DND-41 (cell line): ENCODE results near the gene TTC1.
A peak's percentile ranks its signal among the peaks of the same experiment; 100 is the strongest.

Experiments
- ATAC-seq: fragments of 200-7000 bp; cut with Tn5 transposase; 3 replicates; pipeline ENCODE4 v1.9.1; 2021; ENCODE audit warnings: low read depth; ENCODE audit not compliant: insufficient read depth
- DNase-seq: peaks from one replicate; pipeline ENCODE4 v3.0.0-alpha.2; 2020
- H2AFZ ChIP-seq: 2 replicates; pipeline ENCODE4 v1.6.0; 2012; ENCODE audit warnings: low read depth, low read length
- H3K27ac ChIP-seq: 2 replicates; pipeline ENCODE4 v1.5.1; 2012; ENCODE audit warnings: low read length, inconsistent platforms
- H3K27me3 ChIP-seq: fragments of 200-600 bp; sonication (generic); 2 replicates; pipeline ENCODE4 v1.6.0; 2012; ENCODE audit warnings: low read length, mild to moderate bottlenecking, inconsistent platforms; ENCODE audit not compliant: insufficient read depth, poor library complexity
- H3K36me3 ChIP-seq: 2 replicates; pipeline ENCODE4 v1.5.1; 2012; ENCODE audit warnings: low read length, inconsistent platforms; ENCODE audit not compliant: insufficient read depth
- H3K4me1 ChIP-seq: 2 replicates; pipeline ENCODE4 v1.5.1; 2012; ENCODE audit warnings: mild to moderate bottlenecking, low read length; ENCODE audit not compliant: insufficient read depth
- H3K4me2 ChIP-seq: 2 replicates; pipeline ENCODE4 v1.6.0; 2012; ENCODE audit warnings: mild to moderate bottlenecking, moderate library complexity, low read length, inconsistent platforms; ENCODE audit not compliant: insufficient read depth
- H3K4me3 ChIP-seq, 2 experiments: fragments of 200-600 bp in 1 of 2; shearing (Covaris generic) in 1 of 2; 2 replicates each; pipeline ENCODE4 v1.5.1; 2012 to 2016; ENCODE audit warnings: inconsistent platforms in 2 of 2, low read length in 2 of 2, mild to moderate bottlenecking in 2 of 2, low read depth in 1 of 2, moderate library complexity in 1 of 2
- H3K79me2 ChIP-seq: 2 replicates; pipeline ENCODE4 v1.6.0; 2012; ENCODE audit warnings: low read length, inconsistent platforms; ENCODE audit not compliant: insufficient read depth
- H3K9ac ChIP-seq: 2 replicates; pipeline ENCODE4 v1.6.0; 2012; ENCODE audit warnings: low read depth, mild to moderate bottlenecking, inconsistent platforms, low read length, moderate library complexity
- H3K9me3 ChIP-seq: 2 replicates; pipeline ENCODE4 v1.5.1; 2012; ENCODE audit warnings: low read length, moderate library complexity, mild to moderate bottlenecking, inconsistent platforms; ENCODE audit not compliant: insufficient read depth, severe bottlenecking
- H4K20me1 ChIP-seq: 2 replicates; pipeline ENCODE4 v1.6.0; 2012; ENCODE audit warnings: low read length; ENCODE audit not compliant: insufficient read depth
- CTCF ChIP-seq: IDR thresholded peaks from 2 replicates; pipeline ENCODE4 v1.5.1; 2012; ENCODE audit warnings: borderline replicate concordance, low read length, moderate library complexity, mild to moderate bottlenecking; ENCODE audit not compliant: poor library complexity, severe bottlenecking; ENCODE audit errors: extremely low read depth
- EZH2 ChIP-seq: IDR thresholded peaks from 3 replicates; pipeline ENCODE4 v1.6.1; 2012; ENCODE audit warnings: borderline replicate concordance, low read depth, mild to moderate bottlenecking, moderate library complexity, low read length, inconsistent platforms; ENCODE audit not compliant: severe bottlenecking

TTC1 gene

DNA sequence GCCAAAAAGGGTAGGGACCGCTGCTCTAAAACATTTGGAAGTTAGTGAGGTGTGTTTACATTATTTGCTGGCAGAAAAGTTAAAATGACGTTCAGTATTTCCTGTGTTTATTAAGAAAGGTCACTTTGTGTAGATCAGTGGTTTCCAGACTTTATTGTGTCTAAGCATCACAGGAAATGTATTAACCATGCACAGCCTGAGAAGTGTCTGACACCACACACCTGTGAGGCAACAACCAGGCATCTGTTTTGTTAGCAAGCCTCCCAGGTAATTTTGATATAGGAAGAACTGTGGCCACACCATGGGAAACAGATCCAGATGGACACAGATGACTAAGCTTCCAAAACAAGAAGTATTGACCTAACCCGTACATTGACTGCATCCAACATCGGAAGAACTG, 12.0 kb downstream of the TTC1 start:
- Histone ChIP-seq H3K4me3 (no peak overlapping the region), H2AFZ (no peak overlapping the region), H3K9me3 (no peaks in the 10 kb centered on the region), H3K9ac (no peak overlapping the region), H3K27me3 (no peaks in the 10 kb centered on the region), H3K4me2 (no peak overlapping the region), H3K27ac (no peak overlapping the region), H3K79me2 (peaks cover 6% of the 10 kb centered on the region; the same call in 1 of the 2 replicates), H4K20me1 (peaks cover 6% of the 10 kb centered on the region; the same call in 1 of the 2 replicates), H3K36me3 (peaks cover 31% of the 10 kb centered on the region; the same call in 1 of the 2 replicates), H3K4me1 (no peaks in the 10 kb centered on the region)
- no peak for DNase-seq
- TF ChIP-seq CTCF (no peak), EZH2 (no peak)
- no peak for ATAC-seq

DNA sequence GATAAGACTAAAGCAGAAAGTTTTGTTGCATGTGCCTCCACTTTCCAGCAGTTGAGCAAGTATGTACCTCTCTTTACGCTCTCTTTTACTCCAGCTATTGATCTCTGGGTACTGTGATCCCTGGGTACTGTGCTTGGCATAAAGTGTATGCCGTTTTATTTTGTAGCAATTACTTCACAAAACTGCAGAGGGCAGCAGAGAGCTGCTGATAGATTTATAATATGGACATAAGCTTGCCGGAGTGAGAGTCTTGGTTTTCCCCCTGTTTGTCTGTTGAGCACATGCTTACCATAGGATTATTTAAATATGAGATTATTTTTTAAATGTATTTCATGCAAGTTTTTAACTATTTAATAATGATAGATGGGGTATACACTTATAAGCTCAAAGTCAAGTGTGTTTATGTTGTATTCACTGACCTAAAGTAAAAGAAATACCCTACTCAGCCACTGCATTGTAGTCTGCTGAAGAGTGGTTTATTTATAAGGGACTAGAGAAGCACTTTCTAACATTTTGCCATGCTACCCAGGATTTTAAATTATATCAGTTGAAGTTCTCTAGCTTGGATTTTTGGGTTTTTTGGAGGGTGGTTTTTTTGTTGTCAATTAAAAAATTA, 13.0 kb downstream of the TTC1 start:
- H3K36me3 ChIP-seq, result peaks cover 29% of the 10 kb centered on the region; the same call in 1 of the 2 replicates
- peaks cover 6% of the 10 kb centered on the region; the same call in 1 of the 2 replicates for H3K79me2 ChIP-seq
- DNase-seq, result peak; percentile 60
- H3K4me3 ChIP-seq, result no peak overlapping the region
- H2AFZ ChIP-seq, result no peak overlapping the region
- H3K27ac ChIP-seq, result no peak overlapping the region
- no peak overlapping the region for H3K9ac ChIP-seq
- TF ChIP-seq CTCF (peak; percentile 86), EZH2 (no peak)
- ATAC-seq, result peak; percentile 93
- H4K20me1 ChIP-seq, result peaks cover 6% of the 10 kb centered on the region; the same call in 1 of the 2 replicates
- H3K4me1 ChIP-seq, result no peaks in the 10 kb centered on the region
- no peaks in the 10 kb centered on the region for H3K27me3 ChIP-seq
- H3K9me3 ChIP-seq, result no peaks in the 10 kb centered on the region
- no peak overlapping the region for H3K4me2 ChIP-seq

- Histone ChIP-seq H3K4me1 (no peaks in the 10 kb centered on the region), H3K27me3 (no peaks in the 10 kb centered on the region), H3K4me2 (no peak overlapping the region), H4K20me1 (peaks cover 6% of the 10 kb centered on the region; the same call in 1 of the 2 replicates), H3K79me2 (peaks cover 7% of the 10 kb centered on the region; the same call in 1 of the 2 replicates), H3K9me3 (no peaks in the 10 kb centered on the region), H3K27ac (no peak overlapping the region), H2AFZ (no peak overlapping the region), H3K36me3 (peaks cover 35% of the 10 kb centered on the region), H3K4me3 (no peak overlapping the region), H3K9ac (no peak overlapping the region)
- no peak for ATAC-seq
- TF ChIP-seq CTCF (no peak), EZH2 (no peak)
- no peak for DNase-seq
Observed at GRCh38 chr5:160023007-160023907, 14.3 kb downstream of the TTC1 start.
